Natural killer cell (primary cell): ENCODE results near the gene TBC1D22A. TPM values are rescaled to one million over a fixed set of nuclear protein-coding genes. Genes with fewer than 3 reads are reported as not detected.

Source experiments
- ATAC-seq, 3 donors: fragments of 150-1000 bp in 2 of 3; fragments of 200-7000 bp in 1 of 3; cut with Tn5 transposase; 1 replicate in 1 of 3; 2 replicates in 2 of 3; pipeline ENCODE4 v1.10.0; 2021; ENCODE audit warnings: mild to moderate bottlenecking in 2 of 3, moderate library complexity in 2 of 3
- DNase-seq, 2 donors: peaks; one replicate each; pipeline versions ENCODE4 v3.0.0 to v3.0.0-alpha.2; 2013 to 2021; ENCODE audit warnings: mixed read lengths in 1 of 2
- H3K27ac ChIP-seq: one replicate; pipeline ENCODE4 v1.5.1; 2013; ENCODE audit warnings: mild to moderate bottlenecking, low read length
- H3K27me3 ChIP-seq: one replicate; pipeline ENCODE4 v1.6.1; 2013; ENCODE audit warnings: low read length; ENCODE audit not compliant: control insufficient read depth, insufficient read depth
- H3K36me3 ChIP-seq: one replicate; pipeline ENCODE4 v1.6.1; 2013; ENCODE audit warnings: low read length; ENCODE audit not compliant: control insufficient read depth, insufficient read depth
- H3K4me1 ChIP-seq: one replicate; pipeline ENCODE4 v1.6.1; 2013; ENCODE audit warnings: low read length; ENCODE audit not compliant: control insufficient read depth, insufficient read depth
- H3K4me3 ChIP-seq: one replicate; pipeline ENCODE4 v1.5.1; 2013; ENCODE audit warnings: low read length
- H3K9me3 ChIP-seq: one replicate; pipeline ENCODE4 v1.6.1; 2013; ENCODE audit warnings: low read length; ENCODE audit not compliant: control insufficient read depth, insufficient read depth
- H3K27ac Mint-ChIP-seq, 2 donors: one replicate each; pipeline ENCODE4 v1.8.0; 2022; ENCODE audit warnings: mild to moderate bottlenecking in 2 of 2, mixed read lengths in 2 of 2, moderate library complexity in 1 of 2
- H3K27me3 Mint-ChIP-seq, 2 donors: one replicate each; pipeline ENCODE4 v1.8.0; 2022; ENCODE audit warnings: low read depth in 2 of 2, mixed read lengths in 2 of 2
- H3K36me3 Mint-ChIP-seq: one replicate; pipeline ENCODE4 v1.8.0; 2022; ENCODE audit warnings: mixed read lengths
- H3K4me1 Mint-ChIP-seq, 2 donors: one replicate each; pipeline ENCODE4 v1.8.0; 2022; ENCODE audit warnings: mixed read lengths in 2 of 2
- H3K4me3 Mint-ChIP-seq: one replicate; pipeline ENCODE4 v1.8.0; 2022; ENCODE audit warnings: mild to moderate bottlenecking, moderate library complexity, mixed read lengths
- H3K9me3 Mint-ChIP-seq, 2 donors: one replicate each; pipeline ENCODE4 v1.8.0; 2022; ENCODE audit warnings: mixed read lengths in 2 of 2
- CTCF ChIP-seq: fragments of 200-600 bp; IDR thresholded peaks from one replicate; pipeline ENCODE4 v1.8.0; 2022; ENCODE audit warnings: antibody characterized with exemption
- WGBS: methylation state at CpG from one replicate; pipeline ENCODE4 v1.1.7; 2013; ENCODE audit warnings: missing lambda C conversion rate; ENCODE audit not compliant: insufficient coverage; 5-methylcytosine and 5-hydroxymethylcytosine counted together
- intact Hi-C: fragments of 100-400 bp; cut with micrococcal nuclease; formaldehyde crosslinking; loops from one replicate; pipeline ENCODE4 v1.14.2; 2022
- total RNA-seq, 4 donors: library from RNA; stranded (reverse); fragments of 120-200 nt in 1 of 4; gene quantifications; one replicate each; pipeline versions ENCODE4 v1.2.3 to v1.2.4, GENCODE V29; 2013 to 2022

The TBC1D22A gene
- total RNA-seq, 3 donors from 2014 or later (not counting 1 experiment from before 2014, with no cell fraction given): 47.4 to 53.7 (median 53.2) TPM

- H3K4me3 Mint-ChIP-seq: no peak overlapping the region
- Histone ChIP-seq H3K27ac (no peak overlapping the region), H3K4me3 (no peak overlapping the region)
Observed at GRCh38 chr22:47204002-47204979, 441.8 kb downstream of the TBC1D22A start.

GRCh38 chr22:47205081-47205491 lies 442.6 kb downstream of the TBC1D22A start:
- ATAC-seq: no peak
- no peaks in the 10 kb centered on the region for H3K9me3 ChIP-seq

More at GRCh38 chr22:47204002-47204979, 441.8 kb downstream of the TBC1D22A start:
- WGBS: 87% methylated on average over 28 of the region's 28 CpGs
- no peaks in the 10 kb centered on the region for H3K36me3 ChIP-seq
- H3K9me3 ChIP-seq: no peaks in the 10 kb centered on the region
- no peak for ATAC-seq
- H3K4me1 Mint-ChIP-seq: no peaks in the 10 kb centered on the region
- no peaks in the 10 kb centered on the region for H3K27me3 ChIP-seq
- H3K36me3 Mint-ChIP-seq: no peaks in the 10 kb centered on the region
- TF ChIP-seq CTCF: no peak
- H3K27ac Mint-ChIP-seq: no peak overlapping the region
- H3K9me3 Mint-ChIP-seq: no peaks in the 10 kb centered on the region
- DNase-seq: peak in 1 of 2 donors; percentile 9
- intact Hi-C loops: no loop called here
- H3K4me1 ChIP-seq: no peaks in the 10 kb centered on the region
- H3K27me3 Mint-ChIP-seq: no peaks in the 10 kb centered on the region

GRCh38 chr22:47205554-47205953 lies 443.1 kb downstream of the TBC1D22A start:
- intact Hi-C loops: no loop called here
- Histone ChIP-seq H3K27ac (no peak overlapping the region), H3K9me3 (no peaks in the 10 kb centered on the region), H3K27me3 (no peaks in the 10 kb centered on the region), H3K4me3 (no peak overlapping the region), H3K36me3 (no peaks in the 10 kb centered on the region), H3K4me1 (no peaks in the 10 kb centered on the region)
- Mint-ChIP-seq H3K4me1 (no peaks in the 10 kb centered on the region), H3K9me3 (no peaks in the 10 kb centered on the region), H3K4me3 (no peak overlapping the region), H3K36me3 (no peaks in the 10 kb centered on the region), H3K27ac (no peak overlapping the region), H3K27me3 (no peaks in the 10 kb centered on the region)
- TF ChIP-seq CTCF: no peak
- 83% methylated on average over 10 of the region's 10 CpGs for WGBS
- ATAC-seq: no peak
- no peak for DNase-seq

More at GRCh38 chr22:47205081-47205491, 442.6 kb downstream of the TBC1D22A start:
- Histone ChIP-seq H3K4me3 (no peak overlapping the region), H3K27ac (no peak overlapping the region), H3K4me1 (no peaks in the 10 kb centered on the region), H3K27me3 (no peaks in the 10 kb centered on the region), H3K36me3 (no peaks in the 10 kb centered on the region)
- no peaks in the 10 kb centered on the region for H3K27me3 Mint-ChIP-seq
- H3K4me1 Mint-ChIP-seq: no peaks in the 10 kb centered on the region
- DNase-seq: peak in 1 of 2 donors; percentile 12
- no peak overlapping the region for H3K4me3 Mint-ChIP-seq
- WGBS: 90% methylated on average over 13 of the region's 13 CpGs
- no peak for TF ChIP-seq CTCF
- intact Hi-C loops: no loop called here
- no peaks in the 10 kb centered on the region for H3K36me3 Mint-ChIP-seq
- no peaks in the 10 kb centered on the region for H3K9me3 Mint-ChIP-seq
- H3K27ac Mint-ChIP-seq: no peak overlapping the region
